Measurements from ENCODE around the gene RPLP1. TPM values are rescaled to one million over a fixed set of nuclear protein-coding genes. Genes with fewer than 3 reads are reported as not detected.

RPLP1 gene
- total RNA-seq, 2 donors from 2014 or later: 1,228 to 1,338 TPM

Other genes starting within 250 kb of the RPLP1 start
- 10 to 100 TPM; 62.3 to 63.6 TPM for gene PAQR5, start 153.9 kb upstream of the RPLP1 start, total RNA-seq
- gene KIF23, start 38.5 kb upstream of the RPLP1 start, total RNA-seq: 1 to 10 TPM; 4.0 to 8.7 TPM